Measurements from ENCODE around the gene GBX2. TPM values are rescaled to one million over a fixed set of nuclear protein-coding genes. Genes with fewer than 3 reads are reported as not detected.

Gene GBX2
- total RNA-seq, 2 donors from 2014 or later, result 0.20 TPM; not detected in 1

DNA sequence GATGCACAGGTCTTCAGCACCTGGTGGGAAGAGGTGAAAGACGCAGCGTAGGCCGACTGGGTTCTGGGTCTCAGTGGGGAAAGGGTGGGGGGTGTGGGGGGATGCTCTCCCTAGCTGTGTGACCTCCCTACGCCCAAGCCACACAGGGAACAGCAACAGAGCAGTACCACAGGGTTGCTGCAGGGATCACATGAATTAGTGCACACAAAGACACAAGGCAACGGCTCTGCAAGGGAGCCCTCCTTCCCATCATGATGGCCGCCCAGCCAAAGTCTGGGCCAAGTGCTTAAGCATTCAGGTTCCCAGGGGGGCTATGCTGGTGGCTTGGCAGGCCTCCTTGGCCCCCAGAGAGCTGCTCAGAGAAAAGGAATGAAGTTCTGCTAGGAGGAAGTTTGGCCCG is 28.2 kb upstream of the GBX2 start:
- Mint-ChIP-seq H3K9me3 (no peaks in the 10 kb centered on the region), H3K27me3 (ENCODE audit: insufficient read depth) (peaks cover 3% of the 10 kb centered on the region), H3K36me3 (ENCODE audit: low read depth) (no peaks in the 10 kb centered on the region), H3K4me3 (no peak overlapping the region), H3K27ac (no peak overlapping the region), H3K4me1 (no peaks in the 10 kb centered on the region)
- Histone ChIP-seq H3K27me3 (ENCODE audit: control insufficient read depth, insufficient read depth, low read length, poor library complexity, severe bottlenecking) (no peaks in the 10 kb centered on the region), H3K36me3 (ENCODE audit: control insufficient read depth, insufficient read depth, low read length) (no peaks in the 10 kb centered on the region), H3K4me3 (ENCODE audit: low read length) (no peak overlapping the region), H3K4me1 (ENCODE audit: control insufficient read depth, insufficient read depth, low read length) (no peaks in the 10 kb centered on the region), H3K27ac (ENCODE audit: low read depth, low read length) (no peak overlapping the region), H3K9me3 (ENCODE audit: control insufficient read depth, low read length) (no peaks in the 10 kb centered on the region), H3K9ac (ENCODE audit: extremely low read depth, low read length, poor library complexity, severe bottlenecking) (no peak overlapping the region)
- DNase-seq, result no peak
- WGBS, 2 experiments (ENCODE audit: insufficient coverage in 1 of 2, insufficient read length in 1 of 2), result 87 to 100% methylated on average over 2 to 7 of the region's 7 CpGs
- TF ChIP-seq, protein P1, sequence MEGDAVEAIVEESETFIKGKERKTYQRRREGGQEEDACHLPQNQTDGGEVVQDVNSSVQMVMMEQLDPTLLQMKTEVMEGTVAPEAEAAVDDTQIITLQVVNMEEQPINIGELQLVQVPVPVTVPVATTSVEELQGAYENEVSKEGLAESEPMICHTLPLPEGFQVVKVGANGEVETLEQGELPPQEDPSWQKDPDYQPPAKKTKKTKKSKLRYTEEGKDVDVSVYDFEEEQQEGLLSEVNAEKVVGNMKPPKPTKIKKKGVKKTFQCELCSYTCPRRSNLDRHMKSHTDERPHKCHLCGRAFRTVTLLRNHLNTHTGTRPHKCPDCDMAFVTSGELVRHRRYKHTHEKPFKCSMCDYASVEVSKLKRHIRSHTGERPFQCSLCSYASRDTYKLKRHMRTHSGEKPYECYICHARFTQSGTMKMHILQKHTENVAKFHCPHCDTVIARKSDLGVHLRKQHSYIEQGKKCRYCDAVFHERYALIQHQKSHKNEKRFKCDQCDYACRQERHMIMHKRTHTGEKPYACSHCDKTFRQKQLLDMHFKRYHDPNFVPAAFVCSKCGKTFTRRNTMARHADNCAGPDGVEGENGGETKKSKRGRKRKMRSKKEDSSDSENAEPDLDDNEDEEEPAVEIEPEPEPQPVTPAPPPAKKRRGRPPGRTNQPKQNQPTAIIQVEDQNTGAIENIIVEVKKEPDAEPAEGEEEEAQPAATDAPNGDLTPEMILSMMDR (conservative IDR thresholded peaks at IDR 0.05), result no peak

DNA sequence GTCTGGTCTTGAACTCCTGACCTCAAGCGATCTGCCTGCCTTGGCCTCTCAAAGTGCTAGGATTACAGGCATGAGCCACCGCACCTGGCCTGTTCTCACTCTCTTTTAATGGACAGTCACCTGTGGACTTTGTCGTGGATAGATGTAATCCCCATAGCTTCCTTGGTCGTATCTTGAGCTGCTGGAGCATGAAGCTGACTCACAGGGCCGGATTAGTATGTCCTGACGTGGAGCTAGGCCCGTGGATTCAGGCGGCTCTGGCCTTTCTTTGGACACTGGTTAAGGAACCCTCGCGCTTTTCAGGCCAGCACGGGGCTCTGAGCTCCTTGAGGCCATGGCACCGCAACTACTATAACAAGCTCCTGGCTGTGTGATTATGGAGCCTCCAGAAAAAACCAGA is 27.5 kb upstream of the GBX2 start:
- DNase-seq, result no peak
- Histone ChIP-seq H3K27ac (ENCODE audit: low read depth, low read length) (no peak overlapping the region), H3K36me3 (ENCODE audit: control insufficient read depth, insufficient read depth, low read length) (no peaks in the 10 kb centered on the region), H3K9me3 (ENCODE audit: control insufficient read depth, low read length) (no peaks in the 10 kb centered on the region), H3K4me3 (ENCODE audit: low read length) (no peak overlapping the region), H3K27me3 (ENCODE audit: control insufficient read depth, insufficient read depth, low read length, poor library complexity, severe bottlenecking) (no peaks in the 10 kb centered on the region), H3K9ac (ENCODE audit: extremely low read depth, low read length, poor library complexity, severe bottlenecking) (no peak overlapping the region), H3K4me1 (ENCODE audit: control insufficient read depth, insufficient read depth, low read length) (no peaks in the 10 kb centered on the region)
- 89 to 92% methylated on average over 11 to 12 of the region's 12 CpGs for WGBS, 2 experiments (ENCODE audit: insufficient coverage in 1 of 2, insufficient read length in 1 of 2)
- no peaks in the 10 kb centered on the region for H3K4me1 Mint-ChIP-seq
- no peaks in the 10 kb centered on the region for H3K36me3 Mint-ChIP-seq (ENCODE audit: low read depth)
- H3K4me3 Mint-ChIP-seq, result no peak overlapping the region
- TF ChIP-seq, protein P1 (conservative IDR thresholded peaks at IDR 0.05), result no peak
- peaks cover 3% of the 10 kb centered on the region for H3K27me3 Mint-ChIP-seq (ENCODE audit: insufficient read depth)
- H3K27ac Mint-ChIP-seq, result no peak overlapping the region
- no peaks in the 10 kb centered on the region for H3K9me3 Mint-ChIP-seq

DNA sequence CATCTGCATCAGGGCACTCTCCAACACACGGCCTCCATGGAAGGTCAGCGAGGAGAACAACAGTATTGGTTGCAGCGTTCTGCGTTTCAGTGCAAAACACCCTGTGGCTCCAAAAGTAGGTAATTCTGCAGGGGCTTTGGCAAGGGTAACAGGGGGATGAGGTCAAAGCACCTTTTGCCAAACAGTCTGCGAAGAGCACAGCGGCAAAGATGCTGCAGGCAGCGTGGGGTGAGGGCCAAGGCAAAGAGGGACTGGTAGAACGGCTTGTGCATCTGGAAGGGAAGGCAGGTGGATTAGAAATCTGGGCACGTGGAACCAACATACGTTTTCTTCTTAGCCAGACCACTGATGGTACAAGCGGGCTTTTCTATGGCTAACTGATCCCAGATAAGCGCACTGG is 26.6 kb upstream of the GBX2 start:
- no peak overlapping the region for H3K4me3 ChIP-seq (ENCODE audit: low read length)
- no peak overlapping the region for H3K27ac ChIP-seq (ENCODE audit: low read depth, low read length)
- no peaks in the 10 kb centered on the region for H3K9me3 ChIP-seq (ENCODE audit: control insufficient read depth, low read length)
- DNase-seq, result no peak
- H3K4me1 Mint-ChIP-seq, result no peaks in the 10 kb centered on the region
- no peaks in the 10 kb centered on the region for H3K9me3 Mint-ChIP-seq
- peaks cover 3% of the 10 kb centered on the region for H3K27me3 Mint-ChIP-seq (ENCODE audit: insufficient read depth)
- H3K4me3 Mint-ChIP-seq, result no peak overlapping the region
- TF ChIP-seq, protein P1 (conservative IDR thresholded peaks at IDR 0.05), result no peak
- no peaks in the 10 kb centered on the region for H3K4me1 ChIP-seq (ENCODE audit: control insufficient read depth, insufficient read depth, low read length)
- 95 to 97% methylated on average over 10 to 12 of the region's 12 CpGs for WGBS, 2 experiments (ENCODE audit: insufficient coverage in 1 of 2, insufficient read length in 1 of 2)
- H3K27me3 ChIP-seq (ENCODE audit: control insufficient read depth, insufficient read depth, low read length, poor library complexity, severe bottlenecking), result no peaks in the 10 kb centered on the region
- H3K9ac ChIP-seq (ENCODE audit: extremely low read depth, low read length, poor library complexity, severe bottlenecking), result no peak overlapping the region
- no peak overlapping the region for H3K27ac Mint-ChIP-seq
- no peaks in the 10 kb centered on the region for H3K36me3 Mint-ChIP-seq (ENCODE audit: low read depth)
- H3K36me3 ChIP-seq (ENCODE audit: control insufficient read depth, insufficient read depth, low read length), result no peaks in the 10 kb centered on the region

Data from endodermal cell (in vitro differentiated cells).